ENCODE measurements around the gene RASA3. TPM values are rescaled to one million over a fixed set of nuclear protein-coding genes. Genes with fewer than 3 reads are reported as not detected.

RASA3 gene
- polyA plus RNA-seq, 1 donor from 2014 or later = 52.8 TPM

- Mint-ChIP-seq H3K4me3 (no peak overlapping the region), H3K36me3 (peaks cover 1% of the 10 kb centered on the region), H3K4me1 (peaks cover 16 to 45% (median 29%) of the 10 kb centered on the region in 3 donors)
Measured at GRCh38 chr13:114059946-114060860, 72.2 kb downstream of the RASA3 start.

GRCh38 chr13:114059428-114059827 lies 73.0 kb downstream of the RASA3 start:
- Mint-ChIP-seq H3K4me3 (peak overlapping the region in 1 of 4 donors; percentile 41), H3K4me1 (peaks cover 16 to 46% (median 28%) of the 10 kb centered on the region in 3 donors), H3K27ac (peak overlapping the region in 2 of 3 donors; percentile 53 to 88), H3K9me3 (no peaks in the 10 kb centered on the region), H3K27me3 (no peaks in the 10 kb centered on the region), H3K36me3 (peaks cover 1% of the 10 kb centered on the region)

More at GRCh38 chr13:114059946-114060860, 72.2 kb downstream of the RASA3 start:
- Mint-ChIP-seq H3K27ac (peak overlapping the region in 2 of 3 donors; percentile 43 to 67), H3K27me3 (no peaks in the 10 kb centered on the region), H3K9me3 (no peaks in the 10 kb centered on the region)

GRCh38 chr13:114058051-114058867 lies 74.2 kb downstream of the RASA3 start:
- Mint-ChIP-seq H3K27me3 (no peaks in the 10 kb centered on the region), H3K27ac (peak overlapping the region; percentile 7 to 88 (median 65)), H3K4me1 (peaks cover 22 to 43% (median 25%) of the 10 kb centered on the region in 3 donors), H3K36me3 (peaks cover 2% of the 10 kb centered on the region), H3K9me3 (no peaks in the 10 kb centered on the region), H3K4me3 (peak overlapping the region in 3 of 4 donors; percentile 53 to 84 (median 57))

- H3K36me3 Mint-ChIP-seq = peaks cover 4% of the 10 kb centered on the region
- H3K27me3 Mint-ChIP-seq = no peaks in the 10 kb centered on the region
- peak overlapping the region; percentile 50 to 88 (median 65) for H3K27ac Mint-ChIP-seq
- H3K4me3 Mint-ChIP-seq = peak overlapping the region in 3 of 4 donors; percentile 53 to 70 (median 63)
- peaks cover 27 to 46% (median 32%) of the 10 kb centered on the region in 3 donors for H3K4me1 Mint-ChIP-seq
- H3K9me3 Mint-ChIP-seq = no peaks in the 10 kb centered on the region
Measured at GRCh38 chr13:114057166-114058050, 75.0 kb downstream of the RASA3 start.

GRCh38 chr13:114056205-114057013 lies 76.0 kb downstream of the RASA3 start:
- Mint-ChIP-seq H3K36me3 (peaks cover 7% of the 10 kb centered on the region), H3K27me3 (no peaks in the 10 kb centered on the region), H3K4me1 (peaks cover 33 to 50% (median 40%) of the 10 kb centered on the region in 3 donors), H3K4me3 (peak overlapping the region; percentile 48 to 88 (median 61)), H3K9me3 (no peaks in the 10 kb centered on the region), H3K27ac (peak overlapping the region; percentile 50 to 63 (median 56))

- no peaks in the 10 kb centered on the region for H3K27me3 Mint-ChIP-seq
- no peaks in the 10 kb centered on the region for H3K9me3 Mint-ChIP-seq
- peak overlapping the region in 2 of 3 donors; percentile 53 to 56 for H3K27ac Mint-ChIP-seq
- peak overlapping the region in 3 of 4 donors; percentile 48 to 88 (median 70) for H3K4me3 Mint-ChIP-seq
- peaks cover 7% of the 10 kb centered on the region for H3K36me3 Mint-ChIP-seq
- H3K4me1 Mint-ChIP-seq = peaks cover 33 to 51% (median 40%) of the 10 kb centered on the region in 3 donors
Measured at GRCh38 chr13:114055766-114056165, 76.7 kb downstream of the RASA3 start.

GRCh38 chr13:114054830-114055439 lies 77.5 kb downstream of the RASA3 start:
- no peak overlapping the region for H3K4me3 Mint-ChIP-seq
- no peak overlapping the region for H3K27ac Mint-ChIP-seq
- H3K9me3 Mint-ChIP-seq = no peaks in the 10 kb centered on the region
- H3K36me3 Mint-ChIP-seq = peaks cover 7% of the 10 kb centered on the region
- no peaks in the 10 kb centered on the region for H3K27me3 Mint-ChIP-seq
- H3K4me1 Mint-ChIP-seq = peaks cover 33 to 54% (median 45%) of the 10 kb centered on the region in 3 donors

GRCh38 chr13:114054264-114054663 lies 78.2 kb downstream of the RASA3 start:
- Mint-ChIP-seq H3K27ac (no peak overlapping the region), H3K4me3 (no peak overlapping the region), H3K36me3 (peaks cover 8% of the 10 kb centered on the region), H3K4me1 (peaks cover 34 to 57% (median 48%) of the 10 kb centered on the region in 3 donors), H3K27me3 (no peaks in the 10 kb centered on the region), H3K9me3 (no peaks in the 10 kb centered on the region)

GRCh38 chr13:114053026-114053425 lies 79.4 kb downstream of the RASA3 start:
- Mint-ChIP-seq H3K4me1 (peaks cover 31 to 55% (median 46%) of the 10 kb centered on the region in 3 donors), H3K27me3 (no peaks in the 10 kb centered on the region), H3K4me3 (peak overlapping the region; percentile 57 to 95 (median 75)), H3K27ac (peak overlapping the region; percentile 69 to 94 (median 89)), H3K36me3 (peaks cover 9% of the 10 kb centered on the region), H3K9me3 (no peaks in the 10 kb centered on the region)

- Mint-ChIP-seq H3K36me3 (peaks cover 13% of the 10 kb centered on the region), H3K27me3 (no peaks in the 10 kb centered on the region), H3K4me1 (peaks cover 46 to 59% (median 54%) of the 10 kb centered on the region in 3 donors), H3K27ac (peak overlapping the region; percentile 27 to 71 (median 69)), H3K9me3 (no peaks in the 10 kb centered on the region), H3K4me3 (peak overlapping the region in 3 of 4 donors; percentile 27 to 79 (median 72))
Measured at GRCh38 chr13:114050536-114051450, 81.6 kb downstream of the RASA3 start.

- Mint-ChIP-seq H3K4me1 (peaks cover 49 to 65% (median 57%) of the 10 kb centered on the region in 3 donors), H3K4me3 (peak overlapping the region in 2 of 4 donors; percentile 84 to 91), H3K36me3 (peaks cover 13% of the 10 kb centered on the region), H3K27ac (peak overlapping the region in 2 of 3 donors; percentile 52 to 92), H3K27me3 (no peaks in the 10 kb centered on the region), H3K9me3 (no peaks in the 10 kb centered on the region)
Measured at GRCh38 chr13:114049626-114050101, 82.8 kb downstream of the RASA3 start.

GRCh38 chr13:114049026-114049425 lies 83.4 kb downstream of the RASA3 start:
- peaks cover 45 to 63% (median 57%) of the 10 kb centered on the region in 3 donors for H3K4me1 Mint-ChIP-seq
- peak overlapping the region; percentile 52 to 97 (median 92) for H3K27ac Mint-ChIP-seq
- no peaks in the 10 kb centered on the region for H3K27me3 Mint-ChIP-seq
- no peaks in the 10 kb centered on the region for H3K9me3 Mint-ChIP-seq
- H3K4me3 Mint-ChIP-seq = peak overlapping the region; percentile 42 to 91 (median 80)
- H3K36me3 Mint-ChIP-seq = peaks cover 13% of the 10 kb centered on the region
